Activated CD8-positive, alpha-beta memory T cell treated with anti-CD3 and anti-CD28 coated beads for 36 hours (primary cell): Measurements from ENCODE around the gene CASZ1. TPM values are rescaled to one million over a fixed set of nuclear protein-coding genes. Genes with fewer than 3 reads are reported as not detected.

ENCODE experiments used
- CTCF ChIA-PET: fragments of 350-600 bp; sonication (Branson Sonifier 250); formaldehyde crosslinking; loops from one replicate; lab custom pipeline; 2021; ENCODE audit warnings: antibody characterized with exemption; lab: Charles Lee
- POLR2A ChIA-PET: fragments of 350-600 bp; sonication (Branson Sonifier 250); formaldehyde crosslinking; loops from one replicate; lab custom pipeline; 2021; ENCODE audit warnings: antibody characterized with exemption; lab: Charles Lee
- total RNA-seq, 2 experiments: library from RNA; stranded (reverse); gene quantifications; one replicate each; pipeline ENCODE4 v1.2.3, GENCODE V29; 2021

Gene CASZ1
- total RNA-seq, 2 experiments from 2014 or later: 2.4 to 3.7 TPM

GRCh38 chr1:10760566-10761502, 35.6 kb downstream of the CASZ1 start:
- CTCF ChIA-PET: interaction anchor here (1.0 kb wide), 1 partner anchor 253 kb away, joined by 4 read pairs; no protein-coding TSS in a partner anchor
- POLR2A ChIA-PET: no interaction called here

DNA sequence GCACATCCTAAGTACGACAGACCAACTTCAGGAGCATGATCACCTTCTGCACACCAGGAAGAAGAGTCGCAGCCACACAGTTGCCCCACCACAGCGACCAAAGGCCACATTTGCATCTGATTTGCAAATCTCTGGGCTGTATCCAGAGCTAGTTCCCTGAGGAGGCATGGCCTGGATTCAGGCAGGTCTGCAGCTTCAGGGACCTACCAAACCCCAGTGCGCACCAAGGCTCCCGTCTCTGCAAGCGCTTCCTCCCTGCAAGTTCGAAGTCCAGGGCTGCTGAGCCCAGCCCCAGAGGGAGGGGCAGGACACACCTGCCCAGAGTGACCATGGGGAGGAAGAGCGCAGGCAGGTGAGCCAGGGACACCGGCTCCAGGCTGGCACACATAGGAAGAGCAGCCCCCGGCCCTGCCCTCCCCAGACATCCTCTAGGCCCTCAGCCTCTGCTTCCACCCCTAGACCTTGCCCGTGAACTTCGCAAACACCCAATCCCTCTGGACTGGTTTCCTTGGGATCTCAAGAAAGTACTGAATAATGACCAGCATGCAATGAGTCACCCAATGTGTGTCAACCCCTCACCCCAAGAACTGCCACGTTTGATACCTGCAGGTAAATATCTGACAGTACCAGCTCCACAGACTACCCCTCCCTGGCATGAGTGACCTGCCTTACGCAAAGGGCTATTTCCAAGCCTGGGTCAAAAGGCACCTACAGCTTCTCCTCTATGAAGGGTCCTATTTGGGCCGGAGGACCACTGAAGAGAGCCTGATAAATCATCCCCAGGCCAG, 36.8 kb downstream of the CASZ1 start:
- ChIA-PET CTCF (no interaction called here), POLR2A (no interaction called here)

GRCh38 chr1:10756842-10757241, 39.6 kb downstream of the CASZ1 start:
- ChIA-PET POLR2A (no interaction called here), CTCF (no interaction called here)

DNA sequence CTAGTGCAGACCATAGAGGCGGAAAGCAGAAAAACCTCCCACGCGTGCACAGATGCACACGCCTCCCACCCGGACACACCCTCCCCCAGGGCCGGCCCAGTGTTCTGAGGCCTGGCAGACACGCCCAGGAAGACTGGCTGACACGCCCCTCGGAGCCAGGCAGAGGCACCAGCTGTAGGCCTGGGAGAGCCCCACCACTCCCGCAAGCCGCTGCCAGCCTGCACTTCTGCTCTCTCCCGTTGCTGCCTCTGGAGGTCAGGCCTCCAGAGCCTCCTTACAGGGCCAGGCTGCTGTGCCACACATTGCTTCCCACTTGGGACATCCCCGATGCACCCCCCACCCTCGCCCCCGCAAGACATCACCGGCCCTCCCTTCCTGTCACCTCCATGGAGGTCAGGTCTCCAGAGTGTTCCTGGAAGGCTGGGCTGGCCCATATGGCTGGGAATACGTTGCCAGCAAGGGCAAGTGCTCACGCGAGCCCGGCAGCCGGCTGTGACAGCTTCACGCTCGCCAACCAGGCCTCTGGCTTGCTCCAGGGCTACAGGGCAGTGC, 40.4 kb downstream of the CASZ1 start:
- CTCF ChIA-PET: no interaction called here

DNA sequence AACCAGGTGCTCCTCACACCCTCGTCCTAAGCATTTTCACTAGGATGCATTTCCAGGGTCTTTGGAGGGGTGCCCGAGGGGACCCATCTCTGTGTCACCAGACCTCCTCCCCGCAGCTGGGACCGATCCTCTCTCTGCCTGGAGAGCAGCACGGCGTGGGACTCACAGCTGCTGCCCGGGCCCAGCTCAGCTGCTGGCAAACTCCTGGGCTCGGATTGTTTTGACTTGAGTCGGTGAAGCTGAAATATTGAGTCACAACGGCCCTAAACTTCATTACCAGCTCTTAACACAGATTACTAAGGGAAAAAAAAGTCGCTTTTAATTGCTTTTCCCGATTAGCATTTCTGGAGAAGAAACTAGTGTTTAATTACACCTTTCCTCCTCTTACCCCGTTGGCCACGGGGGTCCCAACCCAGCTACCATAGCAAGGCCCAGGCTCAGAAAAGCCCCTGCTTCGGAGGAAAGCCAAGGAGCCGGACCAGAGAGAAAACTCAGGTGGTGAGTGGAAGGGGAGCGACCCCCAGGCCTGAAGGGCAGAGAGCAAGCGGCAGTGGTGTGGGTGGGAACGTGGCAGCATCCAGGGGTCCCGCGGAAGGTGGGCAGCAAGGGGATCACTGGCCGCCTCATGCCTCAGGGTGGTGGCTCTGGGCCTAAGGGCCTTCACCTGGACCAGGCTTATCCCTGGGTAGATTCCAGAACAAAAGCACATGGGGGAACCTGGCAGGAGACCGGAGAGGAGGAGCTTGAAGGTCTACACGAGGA, 41.7 kb downstream of the CASZ1 start:
- CTCF ChIA-PET: no interaction called here
- POLR2A ChIA-PET: no interaction called here

More for the DNA sequence above, 40.4 kb downstream of the CASZ1 start:
- POLR2A ChIA-PET: no interaction called here

DNA sequence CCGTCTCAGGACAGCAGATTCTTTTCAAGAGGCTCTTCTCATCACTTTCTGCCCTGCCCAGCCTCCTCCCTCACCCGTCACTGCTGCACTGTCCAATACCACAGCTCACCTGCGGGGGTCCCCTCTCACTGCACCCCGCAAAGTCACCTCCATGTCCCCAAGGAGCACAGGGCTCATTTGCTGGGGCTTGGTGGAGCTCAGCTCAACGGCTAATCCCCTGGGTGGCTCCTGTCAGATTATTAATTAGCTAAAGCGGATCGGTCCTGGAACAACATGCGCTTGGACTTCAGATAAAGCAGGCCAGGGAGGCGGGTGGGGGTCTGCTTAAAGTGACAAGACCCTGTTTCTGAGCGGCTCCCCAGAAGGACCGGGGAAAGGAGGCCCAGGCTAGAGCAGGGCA, 43.1 kb downstream of the CASZ1 start:
- CTCF ChIA-PET: no interaction called here
- POLR2A ChIA-PET: no interaction called here

- CTCF ChIA-PET: interaction anchor here (0.6 kb wide), 1 partner anchor 795 kb away, joined by 3 read pairs; no protein-coding TSS in a partner anchor
These were observed 44.8 kb downstream of the CASZ1 start for GRCh38 chr1:10751561-10752085.

GRCh38 chr1:10751160-10751559, 45.3 kb downstream of the CASZ1 start:
- ChIA-PET POLR2A (no interaction called here), CTCF (interaction anchor here (0.6 kb wide), 1 partner anchor 795 kb away, joined by 3 read pairs; no protein-coding TSS in a partner anchor)

More at GRCh38 chr1:10751561-10752085, 44.8 kb downstream of the CASZ1 start:
- POLR2A ChIA-PET: no interaction called here

DNA sequence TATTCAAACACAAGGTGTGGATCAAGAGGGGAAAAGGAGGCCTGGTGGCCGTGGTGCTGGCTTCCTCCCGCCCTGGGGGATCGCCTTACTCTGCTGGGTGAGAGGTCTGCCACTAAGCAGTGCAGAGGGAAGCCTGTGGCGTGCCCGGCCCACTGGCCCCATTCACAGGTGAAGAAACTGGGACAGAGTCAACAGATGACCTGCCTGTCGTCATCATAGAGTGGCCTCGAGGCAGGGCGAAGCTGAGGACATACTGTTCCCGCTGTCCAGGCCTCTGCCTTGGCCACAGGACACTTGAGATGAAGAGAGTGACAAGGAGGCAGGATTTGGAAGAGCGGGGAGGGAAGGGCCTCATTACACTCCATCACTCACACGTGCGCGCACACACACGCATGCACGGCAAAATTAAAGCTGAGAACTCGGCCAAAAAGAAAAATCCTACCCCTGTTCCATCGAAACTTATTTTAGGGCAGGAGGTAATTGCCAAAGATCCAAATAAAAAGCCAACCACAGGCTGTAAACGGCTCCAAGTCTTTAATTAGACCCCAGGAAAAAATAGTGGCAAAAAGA, 50.5 kb downstream of the CASZ1 start:
- CTCF ChIA-PET: no interaction called here
- POLR2A ChIA-PET: no interaction called here

DNA sequence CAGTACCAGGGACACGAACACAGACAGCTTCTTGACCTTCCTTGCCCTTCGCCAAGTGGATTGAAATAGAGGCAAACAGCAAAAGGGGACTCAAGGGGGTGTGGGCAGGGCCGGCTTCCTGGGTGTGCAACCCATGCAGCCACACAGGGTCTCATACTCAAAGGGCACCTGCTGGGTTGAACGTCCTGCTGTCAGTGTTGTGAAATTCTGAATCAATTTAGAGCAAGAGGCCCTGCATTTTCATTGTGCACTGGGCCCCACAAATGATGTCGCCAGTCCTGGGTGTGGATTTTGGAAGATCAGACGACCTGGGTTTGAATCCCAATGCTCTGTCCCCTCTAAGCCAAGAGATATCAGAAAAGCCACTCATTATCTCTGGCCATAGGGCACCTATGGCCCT, 51.1 kb downstream of the CASZ1 start:
- ChIA-PET POLR2A (no interaction called here), CTCF (no interaction called here)

DNA sequence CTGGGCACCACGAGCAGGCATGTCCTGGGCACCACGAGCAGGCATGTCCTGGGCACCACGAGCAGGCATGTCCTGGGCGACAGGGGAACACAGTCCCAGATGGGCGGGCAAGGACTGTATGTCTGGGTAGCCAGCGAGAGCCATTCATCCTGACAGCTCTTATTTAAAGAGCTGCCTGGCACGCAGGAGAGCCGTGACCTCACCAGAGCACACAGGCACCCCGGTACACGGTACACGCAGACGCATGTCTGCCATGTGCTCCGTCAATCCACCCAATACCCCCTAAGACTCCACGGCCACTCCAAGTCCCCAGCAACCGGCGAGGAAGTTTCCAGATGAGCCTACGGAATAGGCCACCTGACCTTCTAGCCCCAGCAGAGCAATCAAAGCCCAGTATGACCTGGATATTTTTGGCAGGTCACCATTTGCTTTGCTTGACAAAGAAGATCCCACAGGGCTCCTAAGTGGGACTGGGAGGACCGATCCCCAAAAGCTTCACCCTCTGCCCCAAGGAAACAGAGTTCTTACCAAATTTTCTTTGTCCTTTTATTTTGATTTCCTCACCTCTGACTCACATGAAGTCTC, 51.7 kb downstream of the CASZ1 start:
- ChIA-PET CTCF (no interaction called here), POLR2A (no interaction called here)

GRCh38 chr1:10744029-10744428, 52.4 kb downstream of the CASZ1 start:
- ChIA-PET POLR2A (no interaction called here), CTCF (no interaction called here)

DNA sequence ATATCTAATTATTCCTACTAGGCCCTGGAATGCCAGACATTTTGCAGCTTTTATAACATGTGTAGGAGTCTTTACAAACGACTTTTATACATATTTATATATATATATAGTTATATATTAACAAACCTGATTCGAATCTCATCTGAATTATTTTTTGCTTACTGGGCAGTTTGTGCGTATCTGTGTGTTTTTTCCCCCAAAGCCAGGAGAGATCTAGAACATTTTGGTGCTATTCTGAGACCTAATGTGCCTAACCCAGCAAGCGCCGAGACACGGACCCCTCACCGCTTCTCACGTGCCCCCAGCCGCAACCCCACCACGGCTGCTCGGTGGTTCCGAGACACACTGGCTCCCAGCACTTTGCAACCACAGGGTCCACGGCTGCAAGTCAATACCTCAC, 54.8 kb downstream of the CASZ1 start:
- ChIA-PET POLR2A (no interaction called here), CTCF (interaction anchor here (1.3 kb wide), 1 partner anchor 12 kb away, joined by 3 read pairs; no protein-coding TSS in a partner anchor)

DNA sequence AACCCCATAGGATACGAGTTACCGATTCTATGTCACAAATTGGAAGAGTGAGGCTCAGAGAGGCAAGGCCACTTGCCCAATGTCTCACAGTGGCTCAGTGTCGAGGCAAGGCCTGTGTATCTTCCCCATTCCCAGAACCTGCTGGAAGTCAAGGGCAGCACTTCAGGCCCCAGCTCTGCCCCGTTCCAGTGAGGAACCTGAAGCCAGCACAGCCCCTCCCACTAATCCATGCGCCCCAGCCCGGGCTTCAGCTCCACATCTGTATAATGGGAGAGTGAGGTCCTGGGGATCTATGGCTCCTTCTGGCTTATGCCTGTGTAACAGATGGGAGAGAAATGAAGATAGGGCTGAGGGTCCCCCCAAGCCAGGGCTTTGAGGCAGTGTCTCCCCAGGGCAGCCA, 56.3 kb downstream of the CASZ1 start:
- CTCF ChIA-PET: no interaction called here
- POLR2A ChIA-PET: no interaction called here

DNA sequence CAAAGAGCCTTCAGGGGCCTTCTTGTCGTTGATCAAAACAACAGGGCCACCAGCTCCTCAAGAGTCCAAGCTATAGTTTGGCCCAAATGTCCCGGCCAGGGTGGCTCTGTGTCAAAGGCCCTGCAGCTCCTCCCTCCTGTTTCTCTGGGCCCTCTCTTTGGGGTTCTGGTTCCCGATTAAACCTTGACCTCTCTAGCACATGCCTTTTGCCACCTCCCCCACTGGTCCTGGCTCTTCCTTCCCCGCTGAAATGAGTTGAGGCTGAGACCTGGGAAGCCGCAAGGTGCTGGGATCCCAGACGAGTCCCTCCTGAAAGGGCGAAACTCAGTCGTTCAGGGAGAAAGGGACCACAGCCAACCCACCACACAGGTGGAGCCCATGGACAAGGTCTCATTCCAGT, 56.9 kb downstream of the CASZ1 start:
- ChIA-PET POLR2A (no interaction called here), CTCF (no interaction called here)

DNA sequence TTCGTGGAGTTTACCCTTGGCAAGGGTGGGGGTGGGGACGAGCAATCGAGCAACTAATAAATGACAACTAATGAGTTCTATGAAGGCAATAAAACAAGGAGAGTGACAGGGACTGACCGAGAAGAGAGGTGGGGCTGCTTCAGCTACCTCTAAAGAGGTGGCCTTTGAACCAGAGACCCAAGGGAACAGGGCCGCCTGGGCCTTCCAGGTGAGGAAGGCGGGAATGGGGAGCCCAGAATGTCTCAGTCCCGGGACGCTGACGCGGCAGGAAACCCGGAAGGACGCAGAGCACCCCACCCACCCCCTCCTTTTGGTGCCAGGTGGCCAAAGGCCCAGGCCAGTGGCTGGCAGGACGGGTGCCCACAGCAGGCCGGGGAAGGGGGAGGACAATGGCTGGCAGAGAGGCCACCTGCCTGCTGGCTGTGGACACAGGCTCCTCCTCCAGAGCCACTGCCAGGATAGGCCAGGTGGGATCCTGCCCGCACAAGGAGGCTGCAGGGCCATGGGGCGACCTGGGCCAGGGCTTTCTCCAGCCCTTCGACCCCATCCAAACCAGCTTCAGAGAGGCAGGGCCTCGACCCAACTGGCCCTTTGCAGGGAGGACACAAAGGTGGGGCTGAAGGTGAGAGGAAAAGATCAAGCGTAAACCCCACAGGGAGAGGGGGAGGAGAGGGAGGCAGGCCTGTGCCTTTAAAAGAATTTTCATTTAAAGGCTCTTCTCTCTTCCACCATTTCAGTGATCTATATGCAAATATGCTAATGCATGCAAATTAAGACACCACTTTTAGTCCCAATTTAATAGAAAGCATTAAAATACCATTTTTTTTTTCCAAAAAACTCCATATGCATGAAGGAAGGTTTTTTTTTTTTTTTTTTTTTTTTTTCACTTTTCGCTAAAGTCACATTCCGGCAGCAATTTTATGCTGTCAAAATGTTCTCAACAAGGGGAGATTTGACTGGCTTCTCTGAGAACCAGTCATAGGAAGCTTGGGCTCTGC, 58.1 kb downstream of the CASZ1 start:
- ChIA-PET POLR2A (no interaction called here), CTCF (no interaction called here)

DNA sequence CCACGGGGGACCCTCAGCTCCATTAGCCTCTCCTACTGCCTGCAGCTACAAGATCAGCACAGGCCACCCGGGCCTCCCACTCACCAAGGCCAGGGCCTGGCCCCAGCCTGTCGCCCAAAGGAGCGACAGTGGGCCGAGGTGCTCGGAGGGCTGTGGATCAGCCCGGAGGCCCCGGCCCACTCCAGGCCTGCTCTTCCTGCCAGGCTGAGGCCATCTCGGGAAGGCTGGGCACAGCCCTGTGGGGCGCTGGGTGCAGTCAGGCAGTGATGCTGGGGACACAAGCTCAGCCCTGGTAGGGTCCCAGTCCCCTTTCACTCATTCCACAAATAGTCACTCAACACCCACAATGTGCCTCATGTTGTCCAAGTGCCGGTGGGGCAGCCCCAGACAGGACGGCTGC, 58.8 kb downstream of the CASZ1 start:
- ChIA-PET POLR2A (no interaction called here), CTCF (no interaction called here)
